Measurements from ENCODE around the gene CACHD1. TPM values are rescaled to one million over a fixed set of nuclear protein-coding genes. Genes with fewer than 3 reads are reported as not detected.

Gene CACHD1
- total RNA-seq, 1 donor from 2014 or later, result 12.1 TPM

- Histone ChIP-seq H3K4me3 (ENCODE audit: low read depth, low read length) (no peak overlapping the region), H3K27me3 (ENCODE audit: control insufficient read depth, insufficient read depth, low read length) (no peaks in the 10 kb centered on the region), H3K36me3 (ENCODE audit: control insufficient read depth, insufficient read depth, low read length) (no peaks in the 10 kb centered on the region)
- no peak for TF ChIP-seq CTCF (IDR thresholded peaks at IDR 0.05; ENCODE audit: insufficient read depth, low read length, poor library complexity, severe bottlenecking)
- no peak for DNase-seq (ENCODE audit: low read depth)
Measured at GRCh38 chr1:64526312-64526711, 56.4 kb downstream of the CACHD1 start.

- no peak overlapping the region for H3K4me3 ChIP-seq (ENCODE audit: low read depth, low read length)
- no peak for TF ChIP-seq CTCF (IDR thresholded peaks at IDR 0.05; ENCODE audit: insufficient read depth, low read length, poor library complexity, severe bottlenecking)
- H3K27me3 ChIP-seq (ENCODE audit: control insufficient read depth, insufficient read depth, low read length), result no peaks in the 10 kb centered on the region
- H3K36me3 ChIP-seq (ENCODE audit: control insufficient read depth, insufficient read depth, low read length), result no peaks in the 10 kb centered on the region
- DNase-seq (ENCODE audit: low read depth), result no peak
Measured at GRCh38 chr1:64527165-64527564, 57.2 kb downstream of the CACHD1 start.

GRCh38 chr1:64527786-64528185 is 57.9 kb downstream of the CACHD1 start:
- H3K4me3 ChIP-seq (ENCODE audit: low read depth, low read length), result no peak overlapping the region
- H3K36me3 ChIP-seq (ENCODE audit: control insufficient read depth, insufficient read depth, low read length), result no peaks in the 10 kb centered on the region
- no peaks in the 10 kb centered on the region for H3K27me3 ChIP-seq (ENCODE audit: control insufficient read depth, insufficient read depth, low read length)
- TF ChIP-seq CTCF (IDR thresholded peaks at IDR 0.05; ENCODE audit: insufficient read depth, low read length, poor library complexity, severe bottlenecking), result no peak
- no peak for DNase-seq (ENCODE audit: low read depth)

- Histone ChIP-seq H3K27me3 (ENCODE audit: control insufficient read depth, insufficient read depth, low read length) (no peaks in the 10 kb centered on the region), H3K4me3 (ENCODE audit: low read depth, low read length) (no peak overlapping the region), H3K36me3 (ENCODE audit: control insufficient read depth, insufficient read depth, low read length) (no peaks in the 10 kb centered on the region)
- no peak for DNase-seq (ENCODE audit: low read depth)
- TF ChIP-seq CTCF (IDR thresholded peaks at IDR 0.05; ENCODE audit: insufficient read depth, low read length, poor library complexity, severe bottlenecking), result no peak
Measured at GRCh38 chr1:64530969-64531692, 61.2 kb downstream of the CACHD1 start.

GRCh38 chr1:64532646-64533045 is 62.7 kb downstream of the CACHD1 start:
- H3K4me3 ChIP-seq (ENCODE audit: low read depth, low read length), result no peak overlapping the region
- TF ChIP-seq CTCF (IDR thresholded peaks at IDR 0.05; ENCODE audit: insufficient read depth, low read length, poor library complexity, severe bottlenecking), result no peak
- H3K36me3 ChIP-seq (ENCODE audit: control insufficient read depth, insufficient read depth, low read length), result no peaks in the 10 kb centered on the region
- H3K27me3 ChIP-seq (ENCODE audit: control insufficient read depth, insufficient read depth, low read length), result no peaks in the 10 kb centered on the region
- no peak for DNase-seq (ENCODE audit: low read depth)

Measured in kidney epithelial cell (primary cell).